Endothelial cell of umbilical vein (primary cell): Measurements from ENCODE around the gene ABCA9. TPM values are rescaled to one million over a fixed set of nuclear protein-coding genes. Genes with fewer than 3 reads are reported as not detected.
"Not testable (repeated sequence)": the region's sequence is repeated elsewhere in the genome, so short reads cannot be mapped to it uniquely, and the experiment has no call there.

ENCODE experiments used
- BruUV-seq: library from RNA; stranded (reverse); fragments of 400-500 nt; replicated peaks from 2 replicates; lab custom pipeline; 2021; lab: Mats Ljungman, UMichigan
- CTCF ChIA-PET: fragments of 300-600, 350-600 bp; sonication (Branson Sonifier 250); formaldehyde crosslinking; loops from one replicate; lab custom pipeline; 2021; ENCODE audit warnings: antibody characterized with exemption, inconsistent platforms; lab: Charles Lee
- POLR2A ChIA-PET: fragments of 300-600, 350-600 bp; sonication (Branson Sonifier 250); formaldehyde crosslinking; loops from one replicate; lab custom pipeline; 2021; ENCODE audit warnings: antibody characterized with exemption, inconsistent platforms; lab: Charles Lee
- DNase-seq: peaks from one replicate; pipeline ENCODE4 v3.0.0-alpha.2; 2011; ENCODE audit warnings: low read depth, low spot score
- FAIRE-seq: peaks from 2 replicates; lab custom pipeline; 2011; peaks lifted over from hg19 to GRCh38; lab: Jason Lieb, UNC
- H2AFZ ChIP-seq: 2 replicates; pipeline ENCODE4 v1.6.0; 2012; ENCODE audit warnings: low read depth, low read length, control low read depth, inconsistent platforms
- H3K27ac ChIP-seq: 2 replicates; pipeline ENCODE4 v1.5.1; 2011; ENCODE audit warnings: low read depth, mild to moderate bottlenecking, control low read depth, low read length, moderate library complexity; ENCODE audit not compliant: insufficient read depth
- H3K27me3 ChIP-seq, 2 experiments: 2 replicates each; pipeline versions ENCODE4 v1.6.0 to v1.6.1; 2011; ENCODE audit warnings: low read length in 2 of 2, mixed read lengths in 1 of 2; ENCODE audit not compliant: control insufficient read depth in 2 of 2, insufficient read depth in 2 of 2
- H3K36me3 ChIP-seq, 2 experiments: 2 replicates in 1 of 2; 3 replicates in 1 of 2; pipeline ENCODE4 v1.5.1; 2011; ENCODE audit warnings: low read length in 2 of 2, mild to moderate bottlenecking in 1 of 2, moderate library complexity in 1 of 2; ENCODE audit not compliant: control insufficient read depth in 2 of 2, insufficient read depth in 2 of 2; ENCODE audit errors: extremely low read depth in 1 of 2
- H3K4me1 ChIP-seq: 3 replicates; pipeline ENCODE4 v1.5.1; 2011; ENCODE audit warnings: mild to moderate bottlenecking, low read length; ENCODE audit not compliant: control insufficient read depth, insufficient read depth; ENCODE audit errors: extremely low read depth
- H3K4me2 ChIP-seq: 2 replicates; pipeline ENCODE4 v1.6.1; 2011; ENCODE audit warnings: low read length, control low read depth, mixed read lengths; ENCODE audit not compliant: insufficient read depth
- H3K4me3 ChIP-seq, 3 experiments: fragments of 200-600 bp in 1 of 3; sonication (generic), shearing (Covaris generic) in 1 of 3; replicated peaks in 1 of 3; 2 replicates each; pipeline ENCODE4 v1.5.1; 2011 to 2016; ENCODE audit warnings: control low read depth in 3 of 3, low read length in 3 of 3, mild to moderate bottlenecking in 2 of 3, inconsistent platforms in 1 of 3, low read depth in 1 of 3, moderate library complexity in 1 of 3; ENCODE audit not compliant: insufficient read depth in 1 of 3
- H3K79me2 ChIP-seq: 2 replicates; pipeline ENCODE4 v1.6.0; 2012; ENCODE audit warnings: low read length, inconsistent platforms; ENCODE audit not compliant: control insufficient read depth, insufficient read depth
- H3K9ac ChIP-seq: replicated peaks from 2 replicates; pipeline ENCODE3; 2011; ENCODE audit warnings: low read length, control low read depth; ENCODE audit not compliant: insufficient read depth; ENCODE audit errors: extremely low read depth
- H3K9me1 ChIP-seq: replicated peaks from 3 replicates; pipeline ENCODE4 v1.6.0; 2011; ENCODE audit warnings: mild to moderate bottlenecking, low read length; ENCODE audit not compliant: control insufficient read depth, insufficient read depth; ENCODE audit errors: extremely low read depth
- H3K9me3 ChIP-seq: replicated peaks from 2 replicates; pipeline ENCODE4 v1.5.1; 2012; ENCODE audit warnings: low read length, inconsistent platforms; ENCODE audit not compliant: control insufficient read depth, insufficient read depth
- H4K20me1 ChIP-seq: replicated peaks from 2 replicates; pipeline ENCODE3; 2011; ENCODE audit warnings: mild to moderate bottlenecking, low read length; ENCODE audit not compliant: control insufficient read depth, insufficient read depth; ENCODE audit errors: extremely low read depth
- EZH2 ChIP-seq: IDR thresholded peaks from 2 replicates; pipeline ENCODE4 v1.6.1; 2012; ENCODE audit warnings: borderline replicate concordance, low read depth, mild to moderate bottlenecking, moderate library complexity, low read length, inconsistent platforms; ENCODE audit not compliant: severe bottlenecking
- FOS ChIP-seq: IDR thresholded peaks from 2 replicates; pipeline ENCODE4 v1.6.1; 2011; ENCODE audit warnings: mild to moderate bottlenecking, low read length, moderate library complexity, borderline replicate concordance; ENCODE audit not compliant: insufficient read depth
- GATA2 ChIP-seq: IDR thresholded peaks from 2 replicates; pipeline ENCODE4 v1.7.0; 2011; ENCODE audit warnings: low read depth, mild to moderate bottlenecking, moderate library complexity, mixed read lengths, low read length; ENCODE audit not compliant: insufficient read length, insufficient read depth
- JUN ChIP-seq: IDR thresholded peaks from 2 replicates; pipeline ENCODE4 v1.6.1; 2011; ENCODE audit warnings: borderline replicate concordance, low read depth; ENCODE audit not compliant: insufficient read length, insufficient read depth
- MYC ChIP-seq: IDR thresholded peaks from one replicate; pipeline ENCODE4 v1.6.1; 2011; ENCODE audit warnings: mild to moderate bottlenecking, low read depth, low read length
- POLR2A ChIP-seq: IDR thresholded peaks from 2 replicates; pipeline ENCODE4 v1.6.1; 2012; ENCODE audit warnings: low read depth, mild to moderate bottlenecking, control low read depth, low read length
- POLR2AphosphoS5 ChIP-seq: IDR thresholded peaks from 2 replicates; pipeline ENCODE4 v1.6.1; 2012; ENCODE audit warnings: low read depth, mild to moderate bottlenecking, control low read depth, low read length, moderate library complexity; ENCODE audit not compliant: insufficient read depth
- dilution Hi-C: fragments of 300-500 bp; cut with MboI; formaldehyde crosslinking; loops from one replicate; pipeline ENCODE4 v1.15.0; 2019; ENCODE audit warnings: low sequenced_read_pairs; ENCODE audit not compliant: extremely low pct_ligation_motif_present
- intact Hi-C: fragments of 100-400 bp; cut with micrococcal nuclease; formaldehyde crosslinking; loops from one replicate; pipeline ENCODE4 v1.10.0; 2022
- polyA plus RNA-seq, 4 experiments: library from polyadenylated mRNA; depleted of rRNA in 3 of 4; stranded (reverse) in 3 of 4; unstranded in 1 of 4; fragments of >200 nt; gene quantifications; 2 replicates each; pipeline versions ENCODE4 v1.2.1 to v1.2.3, GENCODE V29; 2011 to 2012; ENCODE audit warnings: missing spikeins in 1 of 4
- total RNA-seq: library from RNA; stranded (reverse); gene quantifications from 2 replicates; pipeline ENCODE4 v1.2.3, GENCODE V29; 2021
- TF ChIP-seq, protein P1 (sequence below): IDR thresholded peaks from 2 replicates; pipeline ENCODE4 v1.6.1; 2011; ENCODE audit not compliant: insufficient read depth, insufficient read length
- TF ChIP-seq, protein P2 (sequence below), 2 donors: IDR thresholded peaks; 1 replicate in 1 of 2; 2 replicates in 1 of 2; pipeline ENCODE4 v1.5.1; 2011; ENCODE audit warnings: low read length in 2 of 2, mild to moderate bottlenecking in 2 of 2, moderate library complexity in 2 of 2, control low read depth in 1 of 2, inconsistent platforms in 1 of 2, low read depth in 1 of 2; ENCODE audit not compliant: insufficient read depth in 1 of 2; ENCODE audit errors: extremely low read depth in 1 of 2

The ABCA9 gene
- total and polyA plus RNA-seq, 2 donors (not counting 3 experiments of a cell fraction or from before 2014, with no cell fraction given) = 2.7 to 7.7 TPM

DNA sequence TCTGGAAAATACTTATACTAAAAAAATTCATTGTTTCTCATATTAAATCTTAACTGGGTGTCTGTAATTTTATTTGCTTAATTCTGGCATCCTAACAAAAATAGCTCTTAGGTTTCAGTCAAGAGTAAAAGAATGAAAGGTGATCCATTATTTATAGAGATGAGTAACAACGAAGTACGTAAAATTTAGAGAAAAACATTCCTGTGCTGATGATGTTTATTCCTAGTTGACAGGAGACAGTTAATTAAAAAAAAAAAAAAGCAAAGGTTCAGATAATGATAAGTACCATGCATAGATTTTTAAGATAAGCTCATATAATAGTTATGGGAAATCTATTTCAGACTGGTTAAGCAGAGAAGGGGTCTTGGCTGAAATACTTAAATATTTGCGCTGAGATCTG lies 50.8 kb downstream of the ABCA9 start:
- POLR2A ChIA-PET = interaction anchor here (0.7 kb wide), 1 partner anchor 131 kb away, joined by 4 read pairs; no protein-coding TSS in a partner anchor
- H3K79me2 ChIP-seq = no peaks in the 10 kb centered on the region
- no peaks in the 10 kb centered on the region for H3K9me1 ChIP-seq
- peaks cover 0 to 2% of the 10 kb centered on the region in 2 experiments for H3K36me3 ChIP-seq
- TF ChIP-seq POLR2AphosphoS5 = no peak
- TF ChIP-seq FOS = no peak
- no peak for TF ChIP-seq POLR2A
- TF ChIP-seq, protein P1, sequence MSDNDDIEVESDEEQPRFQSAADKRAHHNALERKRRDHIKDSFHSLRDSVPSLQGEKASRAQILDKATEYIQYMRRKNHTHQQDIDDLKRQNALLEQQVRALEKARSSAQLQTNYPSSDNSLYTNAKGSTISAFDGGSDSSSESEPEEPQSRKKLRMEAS = no peak
- no peak for TF ChIP-seq JUN
- TF ChIP-seq, protein P2, sequence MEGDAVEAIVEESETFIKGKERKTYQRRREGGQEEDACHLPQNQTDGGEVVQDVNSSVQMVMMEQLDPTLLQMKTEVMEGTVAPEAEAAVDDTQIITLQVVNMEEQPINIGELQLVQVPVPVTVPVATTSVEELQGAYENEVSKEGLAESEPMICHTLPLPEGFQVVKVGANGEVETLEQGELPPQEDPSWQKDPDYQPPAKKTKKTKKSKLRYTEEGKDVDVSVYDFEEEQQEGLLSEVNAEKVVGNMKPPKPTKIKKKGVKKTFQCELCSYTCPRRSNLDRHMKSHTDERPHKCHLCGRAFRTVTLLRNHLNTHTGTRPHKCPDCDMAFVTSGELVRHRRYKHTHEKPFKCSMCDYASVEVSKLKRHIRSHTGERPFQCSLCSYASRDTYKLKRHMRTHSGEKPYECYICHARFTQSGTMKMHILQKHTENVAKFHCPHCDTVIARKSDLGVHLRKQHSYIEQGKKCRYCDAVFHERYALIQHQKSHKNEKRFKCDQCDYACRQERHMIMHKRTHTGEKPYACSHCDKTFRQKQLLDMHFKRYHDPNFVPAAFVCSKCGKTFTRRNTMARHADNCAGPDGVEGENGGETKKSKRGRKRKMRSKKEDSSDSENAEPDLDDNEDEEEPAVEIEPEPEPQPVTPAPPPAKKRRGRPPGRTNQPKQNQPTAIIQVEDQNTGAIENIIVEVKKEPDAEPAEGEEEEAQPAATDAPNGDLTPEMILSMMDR (IDR thresholded peaks at IDR 0.05; ENCODE audit: extremely low read depth in 1 of 2, insufficient read depth in 1 of 2, low read depth in 1 of 2, low read length in 2 of 2) = no peak
- TF ChIP-seq GATA2 = no peak
- TF ChIP-seq EZH2 = no peak
- no peak for TF ChIP-seq MYC
- FAIRE-seq = no peak
- no peak overlapping the region for H3K9ac ChIP-seq
- intact Hi-C loops (no loop called here), dilution Hi-C loops (no loop called here)
- H3K9me3 ChIP-seq = no peaks in the 10 kb centered on the region
- CTCF ChIA-PET = interaction anchor here (1.1 kb wide), 1 partner anchor 37 kb away, joined by 4 read pairs; no protein-coding TSS in a partner anchor
- no TSS peak for BruUV-seq
- H3K4me3 ChIP-seq = no peak overlapping the region
- peaks cover 11% of the 10 kb centered on the region for H3K4me1 ChIP-seq
- DNase-seq = no peak
- H3K27me3 ChIP-seq = no peaks in the 10 kb centered on the region
- no peak overlapping the region for H3K4me2 ChIP-seq
- no peak overlapping the region for H2AFZ ChIP-seq
- H4K20me1 ChIP-seq = no peaks in the 10 kb centered on the region
- no peak overlapping the region for H3K27ac ChIP-seq

DNA sequence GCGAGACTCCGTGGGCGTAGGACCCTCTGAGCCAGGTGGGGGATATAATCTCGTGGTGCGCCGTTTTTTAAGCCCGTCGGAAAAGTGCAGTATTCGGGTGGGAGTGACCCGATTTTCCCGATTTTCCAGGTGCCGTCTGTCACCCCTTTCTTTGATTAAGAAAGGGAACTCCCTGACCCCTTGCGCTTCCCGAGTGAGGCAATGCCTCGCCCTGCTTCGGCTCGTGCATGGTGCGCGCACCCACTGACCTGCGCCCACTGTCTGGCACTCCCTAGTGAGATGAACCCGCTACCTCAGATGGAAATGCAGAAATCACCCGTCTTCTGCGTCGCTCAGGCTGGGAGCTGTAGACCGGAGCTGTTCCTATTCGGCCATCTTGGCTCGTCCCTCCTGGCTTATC lies 56.0 kb downstream of the ABCA9 start:
- CTCF ChIA-PET, dilution Hi-C loops, H3K9me1 ChIP-seq, H3K79me2 ChIP-seq, H4K20me1 ChIP-seq, intact Hi-C loops, H2AFZ ChIP-seq, POLR2A ChIA-PET, H3K9ac ChIP-seq, H3K9me3 ChIP-seq, DNase-seq, H3K4me2 ChIP-seq, H3K27me3 ChIP-seq, H3K4me3 ChIP-seq, FAIRE-seq, H3K36me3 ChIP-seq, H3K27ac ChIP-seq, BruUV-seq, H3K4me1 ChIP-seq: not testable (repeated sequence)

DNA sequence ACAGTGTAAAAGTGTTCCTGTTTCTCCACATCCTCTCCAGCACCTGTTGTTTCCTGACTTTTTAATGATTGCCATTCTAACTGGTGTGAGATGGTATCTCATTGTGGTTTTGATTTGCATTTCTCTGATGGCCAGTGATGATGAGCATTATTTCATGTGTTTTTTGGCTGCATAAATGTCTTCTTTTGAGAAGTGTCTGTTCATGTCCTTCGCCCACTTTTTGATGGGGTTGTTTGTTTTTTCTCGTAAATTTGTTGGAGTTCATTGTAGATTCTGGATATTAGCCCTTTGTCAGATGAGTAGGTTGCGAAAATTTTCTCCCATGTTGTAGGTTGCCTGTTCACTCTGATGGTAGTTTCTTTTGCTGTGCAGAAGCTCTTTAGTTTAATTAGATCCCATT lies 61.0 kb downstream of the ABCA9 start:
- H4K20me1 ChIP-seq, H3K4me2 ChIP-seq, FAIRE-seq, DNase-seq, H3K27ac ChIP-seq, H3K79me2 ChIP-seq, H3K36me3 ChIP-seq, H3K4me1 ChIP-seq, POLR2A ChIA-PET, dilution Hi-C loops, H3K9ac ChIP-seq, BruUV-seq, H3K27me3 ChIP-seq, H2AFZ ChIP-seq, intact Hi-C loops, CTCF ChIA-PET, H3K9me1 ChIP-seq, H3K4me3 ChIP-seq, H3K9me3 ChIP-seq: not testable (repeated sequence)
